IMR-90 (cell line): ENCODE data around the gene SDHAF1. TPM values are rescaled to one million over a fixed set of nuclear protein-coding genes. Genes with fewer than 3 reads are reported as not detected.

ENCODE experiments used
- ATAC-seq: fragments of 200-7000 bp; cut with Tn5 transposase; 2 replicates; pipeline ENCODE4 v1.9.1; 2020; ENCODE audit warnings: low read depth, mild to moderate bottlenecking, moderate library complexity
- BruUV-seq: library from RNA; stranded (reverse); fragments of 400-500 nt; replicated peaks from 2 replicates; lab custom pipeline; 2021; lab: Mats Ljungman, UMichigan
- CTCF ChIA-PET: fragments of 300-600 bp; formaldehyde crosslinking; extraction: SDS; loops from one replicate; lab custom pipeline; 2021; ENCODE audit warnings: antibody characterized with exemption; lab: Yijun Ruan, JAX
- POLR2A ChIA-PET: fragments of 300-600 bp; sonication (Branson Sonifier 250); formaldehyde crosslinking; loops from one replicate; lab custom pipeline; 2022; ENCODE audit warnings: antibody characterized with exemption; ENCODE audit not compliant: unreplicated experiment; lab: Charles Lee
- DNase-seq: peaks from one replicate; pipeline ENCODE4 v3.0.0; 2013
- H2AFZ ChIP-seq: replicated peaks from 2 replicates; pipeline ENCODE3; 2013; ENCODE audit warnings: low read length, mild to moderate bottlenecking; ENCODE audit not compliant: poor library complexity
- H2AK5ac ChIP-seq: 2 replicates; pipeline ENCODE4 v1.6.1; 2013; ENCODE audit warnings: low read depth, low read length, inconsistent platforms
- H2AK9ac ChIP-seq: replicated peaks from 2 replicates; pipeline ENCODE3; 2013; ENCODE audit warnings: mild to moderate bottlenecking, low read depth, low read length, moderate library complexity; ENCODE audit not compliant: poor library complexity
- H2BK120ac ChIP-seq: 2 replicates; pipeline ENCODE4 v1.6.1; 2013; ENCODE audit warnings: low read depth, low read length, inconsistent platforms
- H2BK15ac ChIP-seq: 3 replicates; pipeline ENCODE4 v1.6.1; 2013; ENCODE audit warnings: low read depth, low read length, inconsistent platforms
- H2BK20ac ChIP-seq: 2 replicates; pipeline ENCODE4 v1.6.1; 2013; ENCODE audit warnings: low read depth, mild to moderate bottlenecking, inconsistent platforms, low read length, moderate library complexity
- H2BK5ac ChIP-seq: 2 replicates; pipeline ENCODE4 v1.6.1; 2013; ENCODE audit warnings: mild to moderate bottlenecking, low read depth, low read length, inconsistent platforms; ENCODE audit not compliant: poor library complexity, severe bottlenecking
- H3K14ac ChIP-seq: replicated peaks from 2 replicates; pipeline ENCODE4 v1.6.1; 2013; ENCODE audit warnings: low read depth, low read length, inconsistent platforms
- H3K18ac ChIP-seq: 2 replicates; pipeline ENCODE4 v1.6.1; 2013; ENCODE audit warnings: low read depth, low read length, control low read depth
- H3K23ac ChIP-seq: 2 replicates; pipeline ENCODE4 v1.6.1; 2013; ENCODE audit warnings: low read depth, low read length, inconsistent platforms
- H3K27ac ChIP-seq: 2 replicates; pipeline ENCODE4 v1.5.1; 2013; ENCODE audit warnings: mild to moderate bottlenecking, control low read depth, low read length; ENCODE audit not compliant: insufficient read depth
- H3K27me3 ChIP-seq: 2 replicates; pipeline ENCODE4 v1.6.1; 2013; ENCODE audit warnings: low read length; ENCODE audit not compliant: control insufficient read depth, insufficient read depth
- H3K36me3 ChIP-seq: 2 replicates; pipeline ENCODE4 v1.6.1; 2013; ENCODE audit warnings: low read length, mixed read lengths; ENCODE audit not compliant: control insufficient read depth, insufficient read depth
- H3K4ac ChIP-seq: 2 replicates; pipeline ENCODE4 v1.6.1; 2013; ENCODE audit warnings: low read depth, low read length, inconsistent platforms
- H3K4me1 ChIP-seq: 2 replicates; pipeline ENCODE4 v1.6.1; 2013; ENCODE audit warnings: low read length, mixed read lengths; ENCODE audit not compliant: control insufficient read depth, insufficient read depth
- H3K4me2 ChIP-seq: 2 replicates; pipeline ENCODE4 v1.6.1; 2013; ENCODE audit warnings: low read depth, mild to moderate bottlenecking, control low read depth, low read length, moderate library complexity
- H3K4me3 ChIP-seq: 2 replicates; pipeline ENCODE4 v1.5.1; 2013; ENCODE audit warnings: low read depth, mild to moderate bottlenecking, control low read depth, low read length, moderate library complexity; ENCODE audit not compliant: insufficient read depth
- H3K56ac ChIP-seq: 2 replicates; pipeline ENCODE4 v1.6.1; 2013; ENCODE audit warnings: low read length, inconsistent platforms; ENCODE audit not compliant: insufficient read depth; ENCODE audit errors: extremely low read depth
- H3K79me1 ChIP-seq, 2 experiments: 2 replicates each; pipeline ENCODE4 v1.6.1; 2013; ENCODE audit warnings: low read length in 2 of 2, inconsistent platforms in 1 of 2, low read depth in 1 of 2
- H3K9ac ChIP-seq: 2 replicates; pipeline ENCODE4 v1.6.1; 2013; ENCODE audit warnings: low read depth, low read length, control low read depth
- H3K9me1 ChIP-seq: 2 replicates; pipeline ENCODE4 v1.6.1; 2013; ENCODE audit warnings: low read length, inconsistent platforms; ENCODE audit not compliant: insufficient read depth
- H3K9me3 ChIP-seq: 2 replicates; pipeline ENCODE4 v1.6.1; 2013; ENCODE audit warnings: low read length; ENCODE audit not compliant: control insufficient read depth, insufficient read depth
- H4K20me1 ChIP-seq: 2 replicates; pipeline ENCODE4 v1.6.1; 2013; ENCODE audit warnings: low read length, inconsistent platforms; ENCODE audit not compliant: insufficient read depth
- H4K5ac ChIP-seq: 2 replicates; pipeline ENCODE4 v1.6.1; 2013; ENCODE audit warnings: mild to moderate bottlenecking, low read depth, low read length, control low read depth
- H4K8ac ChIP-seq, 2 experiments: 2 replicates each; pipeline ENCODE4 v1.6.1; 2013; ENCODE audit warnings: low read depth in 2 of 2, low read length in 2 of 2, control low read depth in 1 of 2, inconsistent platforms in 1 of 2
- H4K91ac ChIP-seq: 2 replicates; pipeline ENCODE4 v1.6.1; 2013; ENCODE audit warnings: low read depth, low read length, inconsistent platforms; ENCODE audit not compliant: insufficient read depth
- BHLHE40 ChIP-seq: fragments of 150-350 bp; IDR thresholded peaks from 2 replicates; pipeline ENCODE4 v1.6.1; 2016; ENCODE audit warnings: mild to moderate bottlenecking, low read depth, low read length
- CEBPB ChIP-seq: IDR thresholded peaks from 2 replicates; pipeline ENCODE4 v1.6.1; 2012; ENCODE audit warnings: low read depth, low read length, improper control_type of control experiment
- CHD1 ChIP-seq: IDR thresholded peaks from 2 replicates; pipeline ENCODE4 v1.6.1; 2012; ENCODE audit warnings: low read depth, low read length, improper control_type of control experiment
- FOS ChIP-seq: fragments of 150-350 bp; IDR thresholded peaks from 2 replicates; pipeline ENCODE4 v1.6.1; 2016; ENCODE audit warnings: low read depth, low read length
- MAFK ChIP-seq: IDR thresholded peaks from 2 replicates; pipeline ENCODE4 v1.6.1; 2012; ENCODE audit warnings: low read depth, low read length, improper control_type of control experiment
- MAZ ChIP-seq: IDR thresholded peaks from 2 replicates; pipeline ENCODE4 v1.6.1; 2012; ENCODE audit warnings: low read depth, mild to moderate bottlenecking, low read length, improper control_type of control experiment, moderate library complexity, borderline replicate concordance
- MXI1 ChIP-seq: IDR thresholded peaks from 2 replicates; pipeline ENCODE4 v1.6.1; 2012; ENCODE audit warnings: low read depth, mild to moderate bottlenecking, low read length, moderate library complexity, borderline replicate concordance
- NFE2L2 ChIP-seq: fragments of 150-350 bp; IDR thresholded peaks from 2 replicates; pipeline ENCODE4 v1.6.1; 2016; ENCODE audit warnings: low read depth, mild to moderate bottlenecking, low read length
- POLR2A ChIP-seq: IDR thresholded peaks from 2 replicates; pipeline ENCODE4 v1.6.1; 2012; ENCODE audit warnings: mild to moderate bottlenecking, low read depth, low read length
- RAD21 ChIP-seq: IDR thresholded peaks from 2 replicates; pipeline ENCODE4 v1.6.1; 2012; ENCODE audit warnings: low read length, improper control_type of control experiment
- RCOR1 ChIP-seq: IDR thresholded peaks from 2 replicates; pipeline ENCODE4 v1.6.1; 2012; ENCODE audit warnings: mild to moderate bottlenecking, low read length, improper control_type of control experiment; ENCODE audit not compliant: insufficient replicate concordance
- RFX5 ChIP-seq: IDR thresholded peaks from 2 replicates; pipeline ENCODE4 v1.8.0; 2012; ENCODE audit warnings: low read depth, mild to moderate bottlenecking, low read length, moderate library complexity
- SMC3 ChIP-seq: fragments of 150-350 bp; IDR thresholded peaks from 2 replicates; pipeline ENCODE4 v1.6.1; 2016; ENCODE audit warnings: low read depth, mild to moderate bottlenecking, antibody characterized with exemption, low read length, moderate library complexity
- WGBS, 2 experiments: methylation state at CpG; one replicate each; pipeline versions ENCODE4 v1.1.5 to v1.1.7; 2013; ENCODE audit warnings: missing lambda C conversion rate in 2 of 2; ENCODE audit not compliant: insufficient read length in 1 of 2; ENCODE audit errors: extremely low coverage in 2 of 2; 5-methylcytosine and 5-hydroxymethylcytosine counted together
- dilution Hi-C: fragments of 300-500 bp; cut with HindIII; formaldehyde crosslinking; loops from one replicate; pipeline ENCODE4 v1.14.3; 2018; ENCODE audit warnings: low sequenced_read_pairs; ENCODE audit not compliant: unreplicated experiment
- in situ Hi-C: fragments of 300-500 bp; cut with MboI; formaldehyde crosslinking; loops from 3 replicates; pipeline ENCODE4 v1.14.3; 2019; ENCODE audit warnings: low sequenced_read_pairs, inconsistent platforms, mixed read lengths
- intact Hi-C: fragments of 100-400 bp; cut with micrococcal nuclease; formaldehyde crosslinking; loops from 2 replicates; pipeline ENCODE4 v1.10.0; 2022
- polyA plus RNA-seq, 3 experiments: library from polyadenylated mRNA; depleted of rRNA; stranded (reverse); fragments of >200 nt; gene quantifications; 2 replicates each; pipeline ENCODE4 v1.2.3, GENCODE V29; 2012; ENCODE audit warnings: low replicate concordance in 1 of 3
- total RNA-seq: library from RNA; depleted of rRNA; stranded (reverse); fragments of >200 nt; gene quantifications from 2 replicates; pipeline ENCODE4 v1.2.3, GENCODE V29; 2012
- TF ChIP-seq, protein P1 (sequence below): fragments of 150-350 bp; IDR thresholded peaks from 2 replicates; pipeline ENCODE4 v1.6.1; 2016; ENCODE audit warnings: low read depth, mild to moderate bottlenecking, low read length, moderate library complexity, borderline replicate concordance
- TF ChIP-seq, protein P2 (sequence below): conservative IDR thresholded peaks from 2 replicates; pipeline ENCODE4 v1.5.1; 2012; ENCODE audit warnings: mild to moderate bottlenecking, low read depth, low read length, improper control_type of control experiment
- TF ChIP-seq, protein P3 (sequence below): fragments of 150-350 bp; IDR thresholded peaks from 2 replicates; pipeline ENCODE4 v1.6.1; 2017; ENCODE audit warnings: mild to moderate bottlenecking, antibody characterized with exemption, low read length, low read depth

The SDHAF1 gene
- total and polyA plus RNA-seq, 2 of the 4 experiments (the other 2 are of a cell fraction), result 4.8 to 9.9 TPM

DNA sequence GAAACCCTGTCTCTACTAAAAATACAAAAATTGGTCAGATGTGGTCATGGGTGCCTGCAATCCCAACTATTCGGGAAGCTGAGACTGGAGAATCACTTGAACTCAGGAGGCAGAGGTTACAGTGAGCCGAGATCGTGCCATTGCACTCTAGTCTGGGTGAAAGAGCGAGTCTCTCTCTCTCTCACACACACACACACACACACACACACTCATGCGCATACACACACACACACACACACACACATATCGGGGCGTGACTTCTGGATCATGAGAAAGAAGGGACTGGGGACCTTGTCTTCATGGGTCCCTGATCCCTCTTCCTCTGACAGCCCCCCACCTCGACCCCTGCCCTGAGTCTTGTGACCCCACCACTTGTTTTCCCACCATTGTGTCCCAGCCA, 11.8 kb upstream of the SDHAF1 start:
- Histone ChIP-seq H3K4me2 (no peak overlapping the region), H3K9me3 (no peaks in the 10 kb centered on the region), H2BK20ac (no peak overlapping the region), H3K18ac (no peak overlapping the region), H4K20me1 (no peaks in the 10 kb centered on the region; the same call in 1 of the 2 replicates), H3K23ac (no peak overlapping the region), H3K9me1 (no peaks in the 10 kb centered on the region), H4K8ac (no peak overlapping the region), H4K5ac (no peak overlapping the region), H2AFZ (no peak overlapping the region), H3K4me1 (no peaks in the 10 kb centered on the region), H2AK5ac (no peak overlapping the region), H3K4me3 (no peak overlapping the region), H3K79me1 (no peaks in the 10 kb centered on the region), H3K56ac (no peak overlapping the region), H2AK9ac (no peak overlapping the region), H3K9ac (no peak overlapping the region), H3K27me3 (peaks cover 33% of the 10 kb centered on the region), H3K27ac (no peak overlapping the region), H2BK120ac (no peak overlapping the region), H3K36me3 (no peaks in the 10 kb centered on the region), H3K4ac (no peak overlapping the region), H2BK5ac (no peak overlapping the region), H3K14ac (no peak overlapping the region), H4K91ac (no peak overlapping the region), H2BK15ac (no peak overlapping the region)
- intact Hi-C loops (no loop called here), dilution Hi-C loops (no loop called here), in situ Hi-C loops (no loop called here)
- ATAC-seq (no peak), DNase-seq (no peak)
- POLR2A ChIA-PET, result no interaction called here
- no CpG with 5 or more reads among the region's 8 CpGs for WGBS, 2 experiments
- CTCF ChIA-PET, result no interaction called here
- TF ChIP-seq RCOR1 (no peak), NFE2L2 (no peak), POLR2A (no peak), RAD21 (no peak), SMC3 (no peak), CEBPB (no peak), MXI1 (no peak), CHD1 (no peak), RFX5 (no peak), BHLHE40 (no peak), FOS (no peak), MAFK (no peak), MAZ (no peak)
- TF ChIP-seq, protein P1, sequence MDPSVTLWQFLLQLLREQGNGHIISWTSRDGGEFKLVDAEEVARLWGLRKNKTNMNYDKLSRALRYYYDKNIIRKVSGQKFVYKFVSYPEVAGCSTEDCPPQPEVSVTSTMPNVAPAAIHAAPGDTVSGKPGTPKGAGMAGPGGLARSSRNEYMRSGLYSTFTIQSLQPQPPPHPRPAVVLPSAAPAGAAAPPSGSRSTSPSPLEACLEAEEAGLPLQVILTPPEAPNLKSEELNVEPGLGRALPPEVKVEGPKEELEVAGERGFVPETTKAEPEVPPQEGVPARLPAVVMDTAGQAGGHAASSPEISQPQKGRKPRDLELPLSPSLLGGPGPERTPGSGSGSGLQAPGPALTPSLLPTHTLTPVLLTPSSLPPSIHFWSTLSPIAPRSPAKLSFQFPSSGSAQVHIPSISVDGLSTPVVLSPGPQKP, result no peak
- TF ChIP-seq, protein P2, sequence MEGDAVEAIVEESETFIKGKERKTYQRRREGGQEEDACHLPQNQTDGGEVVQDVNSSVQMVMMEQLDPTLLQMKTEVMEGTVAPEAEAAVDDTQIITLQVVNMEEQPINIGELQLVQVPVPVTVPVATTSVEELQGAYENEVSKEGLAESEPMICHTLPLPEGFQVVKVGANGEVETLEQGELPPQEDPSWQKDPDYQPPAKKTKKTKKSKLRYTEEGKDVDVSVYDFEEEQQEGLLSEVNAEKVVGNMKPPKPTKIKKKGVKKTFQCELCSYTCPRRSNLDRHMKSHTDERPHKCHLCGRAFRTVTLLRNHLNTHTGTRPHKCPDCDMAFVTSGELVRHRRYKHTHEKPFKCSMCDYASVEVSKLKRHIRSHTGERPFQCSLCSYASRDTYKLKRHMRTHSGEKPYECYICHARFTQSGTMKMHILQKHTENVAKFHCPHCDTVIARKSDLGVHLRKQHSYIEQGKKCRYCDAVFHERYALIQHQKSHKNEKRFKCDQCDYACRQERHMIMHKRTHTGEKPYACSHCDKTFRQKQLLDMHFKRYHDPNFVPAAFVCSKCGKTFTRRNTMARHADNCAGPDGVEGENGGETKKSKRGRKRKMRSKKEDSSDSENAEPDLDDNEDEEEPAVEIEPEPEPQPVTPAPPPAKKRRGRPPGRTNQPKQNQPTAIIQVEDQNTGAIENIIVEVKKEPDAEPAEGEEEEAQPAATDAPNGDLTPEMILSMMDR, result no peak
- TF ChIP-seq, protein P3, sequence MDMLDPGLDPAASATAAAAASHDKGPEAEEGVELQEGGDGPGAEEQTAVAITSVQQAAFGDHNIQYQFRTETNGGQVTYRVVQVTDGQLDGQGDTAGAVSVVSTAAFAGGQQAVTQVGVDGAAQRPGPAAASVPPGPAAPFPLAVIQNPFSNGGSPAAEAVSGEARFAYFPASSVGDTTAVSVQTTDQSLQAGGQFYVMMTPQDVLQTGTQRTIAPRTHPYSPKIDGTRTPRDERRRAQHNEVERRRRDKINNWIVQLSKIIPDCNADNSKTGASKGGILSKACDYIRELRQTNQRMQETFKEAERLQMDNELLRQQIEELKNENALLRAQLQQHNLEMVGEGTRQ, result no peak
- no TSS peak for BruUV-seq
